ENCODE measurements around the gene SHKBP1.

The SHKBP1 gene

GRCh38 chr19:40576151-40576584, 505 bp upstream of the SHKBP1 start (continued):
- no peak for TF ChIP-seq PRDM10 (tag by site-specific recombination; IDR thresholded peaks at IDR 0.05)
- no peak for TF ChIP-seq HOXD13 (CRISPR knock-in tag; IDR thresholded peaks at IDR 0.05; ENCODE audit: borderline replicate concordance)
- TF ChIP-seq ZNF623 (tag by site-specific recombination; IDR thresholded peaks at IDR 0.05) = no peak
- 0 out of 2 replicates have a peak, but pooled peaks have one; percentile 10 for TF ChIP-seq ZSCAN30 (tag by site-specific recombination; IDR thresholded peaks at IDR 0.05)
- no peak for TF ChIP-seq ELK4 (IDR thresholded peaks at IDR 0.05; ENCODE audit: borderline replicate concordance, low read depth, low read length)
- TF ChIP-seq REST (tag by site-specific recombination; IDR thresholded peaks at IDR 0.05) = no peak
- TF ChIP-seq ZNF544 (tag by site-specific recombination; IDR thresholded peaks at IDR 0.05) = no peak
- no peak for TF ChIP-seq PRDM6 (tag by site-specific recombination; IDR thresholded peaks at IDR 0.05)
- TF ChIP-seq SALL2 (tag by site-specific recombination; IDR thresholded peaks at IDR 0.05; ENCODE audit: borderline replicate concordance) = no peak
- TF ChIP-seq HIC1 (tag by site-specific recombination; IDR thresholded peaks at IDR 0.05) = no peak
- TF ChIP-seq ZBTB20 (tag by site-specific recombination; IDR thresholded peaks at IDR 0.05) = 0 out of 2 replicates have a peak, but pooled peaks have one; percentile 25
- no peak for TF ChIP-seq KLF10 (tag by site-specific recombination; IDR thresholded peaks at IDR 0.05)
- TF ChIP-seq KLF8 (tag by site-specific recombination; IDR thresholded peaks at IDR 0.05) = no peak

GRCh38 chr19:40578442-40578908, 1.8 kb downstream of the SHKBP1 start:
- peaks cover 35 to 56% of the 10 kb centered on the region in 2 experiments for H3K36me3 ChIP-seq (ENCODE audit: control insufficient read depth in 2 of 2, insufficient read depth in 1 of 2, low read length in 2 of 2)
- peak overlapping the region; percentile 11; the same call in 1 of the 2 replicates for H3K27ac ChIP-seq (ENCODE audit: extremely low read depth, low read depth, low read length)
- no peak overlapping the region for H3K4me3 ChIP-seq (ENCODE audit: low read depth, low read length)
- POLR2A ChIA-PET = interaction anchor here (0.6 to 1.5 kb wide), 5 partner anchors 8 to 113 kb away, joined by 3 to 4 read pairs (median 3); partner anchors contain the start of gene BLVRB
- CTCF ChIA-PET = interaction anchor here (0.7 to 2.8 kb wide), 12 partner anchors 7 to 152 kb away, joined by 3 to 28 read pairs (median 5); partner anchors contain the start of gene SERTAD1
- peaks cover 6% of the 10 kb centered on the region for H3K4me1 ChIP-seq (ENCODE audit: control insufficient read depth, insufficient read depth, low read length)
- H3K9me3 ChIP-seq (ENCODE audit: control insufficient read depth, insufficient read depth, low read depth, low read length) = no peaks in the 10 kb centered on the region
- TF ChIP-seq SCRT2 (tag by site-specific recombination; IDR thresholded peaks at IDR 0.05) (no peak), ZNF664 (tag by site-specific recombination; IDR thresholded peaks at IDR 0.05) (peak; percentile 37; the same call in 1 of the 2 replicates), SP2 (tag by site-specific recombination; IDR thresholded peaks at IDR 0.05) (peak; percentile 54), ZNF677 (tag by site-specific recombination; IDR thresholded peaks at IDR 0.05) (0 out of 2 replicates have a peak, but pooled peaks have one; percentile 21), ZBTB11 (tag by site-specific recombination; conservative IDR thresholded peaks at IDR 0.05; ENCODE audit: low read depth) (peak; percentile 57; the same call in 1 of the 2 replicates)
